ENCODE data around the gene TRAF6. TPM values are rescaled to one million over a fixed set of nuclear protein-coding genes. Genes with fewer than 3 reads are reported as not detected.

The TRAF6 gene, protein sequence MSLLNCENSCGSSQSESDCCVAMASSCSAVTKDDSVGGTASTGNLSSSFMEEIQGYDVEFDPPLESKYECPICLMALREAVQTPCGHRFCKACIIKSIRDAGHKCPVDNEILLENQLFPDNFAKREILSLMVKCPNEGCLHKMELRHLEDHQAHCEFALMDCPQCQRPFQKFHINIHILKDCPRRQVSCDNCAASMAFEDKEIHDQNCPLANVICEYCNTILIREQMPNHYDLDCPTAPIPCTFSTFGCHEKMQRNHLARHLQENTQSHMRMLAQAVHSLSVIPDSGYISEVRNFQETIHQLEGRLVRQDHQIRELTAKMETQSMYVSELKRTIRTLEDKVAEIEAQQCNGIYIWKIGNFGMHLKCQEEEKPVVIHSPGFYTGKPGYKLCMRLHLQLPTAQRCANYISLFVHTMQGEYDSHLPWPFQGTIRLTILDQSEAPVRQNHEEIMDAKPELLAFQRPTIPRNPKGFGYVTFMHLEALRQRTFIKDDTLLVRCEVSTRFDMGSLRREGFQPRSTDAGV
- 22.5 TPM for total RNA-seq

DNA sequence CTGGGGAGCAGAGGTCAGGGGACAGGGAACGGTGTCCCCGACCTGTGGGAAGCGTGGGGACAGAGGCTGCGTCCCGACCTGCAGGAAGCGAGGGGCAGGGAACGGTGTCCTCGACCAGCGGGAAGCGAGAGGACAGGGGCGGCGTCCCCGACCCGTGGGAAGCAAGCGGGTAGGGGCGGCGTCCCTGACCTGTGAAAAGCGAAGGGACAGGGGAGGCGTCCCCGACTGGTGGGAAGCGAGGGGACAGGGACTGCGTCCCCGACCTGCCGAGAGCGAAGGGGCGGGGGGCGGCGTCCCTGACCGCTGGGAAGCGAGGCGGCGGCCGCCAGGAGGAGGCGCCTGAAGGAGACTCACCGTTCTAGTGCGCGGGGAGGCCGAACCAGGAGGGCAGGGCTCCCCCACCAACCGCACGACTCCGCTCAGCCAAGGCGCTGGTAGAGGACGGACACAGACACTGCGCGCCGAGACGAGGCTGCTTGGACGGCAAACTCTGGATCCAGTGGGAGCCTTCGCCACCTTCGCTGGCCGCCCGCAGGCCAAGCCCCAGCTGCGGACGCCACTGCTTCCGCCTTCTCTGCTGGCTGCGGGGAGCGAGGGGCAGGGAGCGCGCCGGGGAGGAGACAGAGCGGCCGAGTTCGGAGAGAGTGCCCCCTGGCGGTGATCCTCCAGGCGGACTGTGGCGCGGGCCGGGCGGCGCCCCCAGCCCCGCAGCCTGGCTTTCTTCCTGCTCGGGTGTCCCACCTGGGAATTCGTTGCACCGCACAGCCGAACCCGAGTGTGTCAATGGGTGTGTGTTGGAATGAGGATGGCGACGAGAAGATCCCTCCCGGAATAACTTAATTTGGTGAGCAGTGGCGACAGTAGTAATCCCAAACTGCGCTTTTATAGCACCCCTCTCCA, at the start of gene TRAF6:
Gene TRAF6 (minus strand): TSS at position 579 of the 900 bp plus-strand sequence. CDS start 8,757 bp downstream, outside the sequence.

Small RNA genes within 50 kb of the gene (small RNA-seq; reads per million reads assigned to genes)
- gene AC061999.1 (ENCODE audit: low replicate concordance) = not detected

Other genes with a start within 250 kb of the TRAF6 start
- 48.5 TPM for gene COMMD9, start 220.8 kb downstream of the TRAF6 start, total RNA-seq
- 4.1 TPM for gene PRR5L, start 214.0 kb downstream of the TRAF6 start, total RNA-seq
- 0.31 TPM for gene RAG1, start 57.7 kb upstream of the TRAF6 start, total RNA-seq
- 58.5 TPM for gene IFTAP, start 84.2 kb upstream of the TRAF6 start, total RNA-seq
- not detected for gene RAG2, start 88.0 kb upstream of the TRAF6 start, total RNA-seq